Measurements from ENCODE around the gene HS6ST2. TPM values are rescaled to one million over a fixed set of nuclear protein-coding genes. Genes with fewer than 3 reads are reported as not detected.

HS6ST2 gene
- total and polyA plus RNA-seq, 4 experiments from 2014 or later, result not detected

DNA sequence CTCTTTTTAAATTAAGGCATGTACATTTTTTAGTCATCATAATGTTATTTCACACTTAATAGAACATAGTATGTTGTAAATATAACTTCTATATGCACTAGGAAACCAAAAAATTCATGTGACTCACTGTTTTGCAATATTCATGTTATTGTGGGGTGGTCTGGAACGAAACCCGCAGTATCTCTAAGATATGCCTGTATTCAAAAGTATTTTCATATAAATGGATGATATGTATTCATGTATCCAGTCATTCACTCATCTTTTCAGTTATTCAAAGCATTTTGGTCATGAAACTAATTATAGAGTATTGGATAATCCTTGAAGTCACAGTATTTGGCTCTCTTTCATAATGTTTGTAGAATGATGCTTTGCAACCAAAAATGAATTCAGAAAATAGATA is 168.1 kb downstream of the HS6ST2 start:
- no peaks in the 10 kb centered on the region for H3K36me3 Mint-ChIP-seq
- H3K9me3 Mint-ChIP-seq, result no peaks in the 10 kb centered on the region
- Histone ChIP-seq H3K27ac (ENCODE audit: low read depth, low read length) (no peak overlapping the region), H3K4me3 (ENCODE audit: low read length in 2 of 2) (no peak overlapping the region), H3K4me1 (ENCODE audit: insufficient read depth, low read length) (no peaks in the 10 kb centered on the region), H3K36me3 (ENCODE audit: insufficient read depth, low read length) (no peaks in the 10 kb centered on the region), H3K9me3 (ENCODE audit: control insufficient read depth in 1 of 2, low read length in 2 of 2) (no peaks in the 10 kb centered on the region), H3K27me3 (ENCODE audit: insufficient read depth, low read length) (no peaks in the 10 kb centered on the region)
- intact Hi-C loops (cut with micrococcal nuclease), result no loop called here
- H3K27ac Mint-ChIP-seq, result no peak overlapping the region
- no peaks in the 10 kb centered on the region for H3K4me1 Mint-ChIP-seq
- ChIA-PET POLR2A (ENCODE audit: partially characterized antibody) (no interaction called here), CTCF (ENCODE audit: partially characterized antibody) (no interaction called here)
- peaks cover 0 to 2% of the 10 kb centered on the region in 2 donors for H3K27me3 Mint-ChIP-seq
- no peak overlapping the region for H3K4me3 Mint-ChIP-seq
- no peak for DNase-seq

GRCh38 chrX:132786217-132786616 is 172.2 kb downstream of the HS6ST2 start:
- no peaks in the 10 kb centered on the region for H3K9me3 Mint-ChIP-seq
- ChIA-PET CTCF (ENCODE audit: partially characterized antibody) (no interaction called here), POLR2A (ENCODE audit: partially characterized antibody) (no interaction called here)
- no peaks in the 10 kb centered on the region for H3K27me3 ChIP-seq (ENCODE audit: insufficient read depth, low read length)
- intact Hi-C loops (cut with micrococcal nuclease), result no loop called here
- no peaks in the 10 kb centered on the region for H3K4me1 Mint-ChIP-seq
- no peaks in the 10 kb centered on the region for H3K4me1 ChIP-seq (ENCODE audit: insufficient read depth, low read length)
- H3K27ac ChIP-seq (ENCODE audit: low read depth, low read length), result no peak overlapping the region
- DNase-seq, result no peak
- H3K27ac Mint-ChIP-seq, result peak overlapping the region in 1 of 7 donors; percentile 83
- H3K36me3 Mint-ChIP-seq, result no peaks in the 10 kb centered on the region
- no peak overlapping the region for H3K4me3 Mint-ChIP-seq
- no peaks in the 10 kb centered on the region for H3K36me3 ChIP-seq (ENCODE audit: insufficient read depth, low read length)
- H3K4me3 ChIP-seq (ENCODE audit: low read length in 2 of 2), result no peak overlapping the region
- peaks cover 0 to 2% of the 10 kb centered on the region in 2 donors for H3K27me3 Mint-ChIP-seq
- no peaks in the 10 kb centered on the region for H3K9me3 ChIP-seq (ENCODE audit: control insufficient read depth in 1 of 2, low read length in 2 of 2)

- no peak overlapping the region for H3K4me3 Mint-ChIP-seq
- ChIA-PET CTCF (ENCODE audit: partially characterized antibody) (no interaction called here), POLR2A (ENCODE audit: partially characterized antibody) (no interaction called here)
- no peaks in the 10 kb centered on the region for H3K9me3 Mint-ChIP-seq
- Histone ChIP-seq H3K27ac (ENCODE audit: low read depth, low read length) (no peak overlapping the region), H3K4me3 (ENCODE audit: low read length in 2 of 2) (no peak overlapping the region), H3K27me3 (ENCODE audit: insufficient read depth, low read length) (no peaks in the 10 kb centered on the region), H3K36me3 (ENCODE audit: insufficient read depth, low read length) (no peaks in the 10 kb centered on the region), H3K4me1 (ENCODE audit: insufficient read depth, low read length) (no peaks in the 10 kb centered on the region), H3K9me3 (ENCODE audit: control insufficient read depth in 1 of 2, low read length in 2 of 2) (no peaks in the 10 kb centered on the region)
- no peaks in the 10 kb centered on the region for H3K27me3 Mint-ChIP-seq
- H3K27ac Mint-ChIP-seq, result no peak overlapping the region
- intact Hi-C loops (cut with micrococcal nuclease), result no loop called here
- no peaks in the 10 kb centered on the region for H3K36me3 Mint-ChIP-seq
- no peak for DNase-seq
- peaks cover 0 to 5% (median 2%) of the 10 kb centered on the region in 4 donors for H3K4me1 Mint-ChIP-seq
Measured at GRCh38 chrX:132778917-132779316, 179.5 kb downstream of the HS6ST2 start.

DNA sequence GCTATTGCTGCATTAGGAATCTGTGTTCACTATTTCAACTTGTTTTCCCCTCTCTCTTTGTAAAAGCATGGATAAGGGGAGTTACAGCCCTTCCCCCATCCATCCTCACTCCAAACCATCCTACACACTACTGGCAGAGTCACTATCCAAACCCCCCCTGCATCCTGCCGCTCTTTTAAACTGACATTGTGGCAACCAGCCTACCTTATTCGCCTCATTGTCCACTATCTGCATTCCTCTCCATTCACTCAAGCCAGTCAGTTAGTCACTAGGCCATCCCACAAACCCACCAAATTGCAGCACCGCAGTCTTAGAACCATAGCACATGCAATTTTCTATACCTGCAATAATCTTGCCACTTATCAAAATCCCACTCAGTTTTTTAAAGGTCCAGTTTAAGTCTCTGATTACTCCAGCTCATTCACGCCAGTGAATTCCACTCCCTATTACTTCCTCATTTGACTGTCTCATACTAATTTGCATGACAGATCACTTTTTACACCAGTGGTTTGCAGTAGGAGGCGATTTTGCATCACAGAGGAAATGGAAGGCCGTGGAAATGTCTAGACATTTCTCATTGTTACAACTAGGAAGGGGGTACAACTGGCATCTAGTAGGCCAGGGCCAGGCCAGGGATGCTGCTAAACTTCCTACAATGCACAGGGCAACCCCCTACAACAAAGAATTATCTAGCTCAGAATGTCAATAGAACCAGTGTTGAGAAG is 181.8 kb downstream of the HS6ST2 start:
- H3K4me3 Mint-ChIP-seq, result no peak overlapping the region
- no peaks in the 10 kb centered on the region for H3K36me3 ChIP-seq (ENCODE audit: insufficient read depth, low read length)
- no peak for DNase-seq
- H3K9me3 ChIP-seq (ENCODE audit: control insufficient read depth in 1 of 2, low read length in 2 of 2), result no peaks in the 10 kb centered on the region
- H3K27ac Mint-ChIP-seq, result no peak overlapping the region
- ChIA-PET CTCF (ENCODE audit: partially characterized antibody) (no interaction called here), POLR2A (ENCODE audit: partially characterized antibody) (no interaction called here)
- no peak overlapping the region for H3K4me3 ChIP-seq (ENCODE audit: low read length in 2 of 2)
- no peaks in the 10 kb centered on the region for H3K4me1 ChIP-seq (ENCODE audit: insufficient read depth, low read length)
- H3K4me1 Mint-ChIP-seq, result peaks cover 0 to 5% (median 2%) of the 10 kb centered on the region in 4 donors
- no peaks in the 10 kb centered on the region for H3K27me3 ChIP-seq (ENCODE audit: insufficient read depth, low read length)
- no peaks in the 10 kb centered on the region for H3K9me3 Mint-ChIP-seq
- H3K36me3 Mint-ChIP-seq, result no peaks in the 10 kb centered on the region
- H3K27ac ChIP-seq (ENCODE audit: low read depth, low read length), result no peak overlapping the region
- H3K27me3 Mint-ChIP-seq, result no peaks in the 10 kb centered on the region
- intact Hi-C loops (cut with micrococcal nuclease), result no loop called here

- ChIA-PET CTCF (ENCODE audit: partially characterized antibody) (no interaction called here), POLR2A (ENCODE audit: partially characterized antibody) (no interaction called here)
- H3K9me3 Mint-ChIP-seq, result no peaks in the 10 kb centered on the region
- no peaks in the 10 kb centered on the region for H3K9me3 ChIP-seq (ENCODE audit: control insufficient read depth in 1 of 2, low read length in 2 of 2)
- H3K4me1 Mint-ChIP-seq, result peaks cover 0 to 5% (median 2%) of the 10 kb centered on the region in 4 donors
- H3K27me3 Mint-ChIP-seq, result no peaks in the 10 kb centered on the region
- no peak overlapping the region for H3K4me3 Mint-ChIP-seq
- H3K27me3 ChIP-seq (ENCODE audit: insufficient read depth, low read length), result no peaks in the 10 kb centered on the region
- no peak overlapping the region for H3K27ac ChIP-seq (ENCODE audit: low read depth, low read length)
- H3K36me3 Mint-ChIP-seq, result no peaks in the 10 kb centered on the region
- H3K36me3 ChIP-seq (ENCODE audit: insufficient read depth, low read length), result no peaks in the 10 kb centered on the region
- no peak for DNase-seq
- no peak overlapping the region for H3K4me3 ChIP-seq (ENCODE audit: low read length in 2 of 2)
- no peak overlapping the region for H3K27ac Mint-ChIP-seq
- intact Hi-C loops (cut with micrococcal nuclease), result no loop called here
- H3K4me1 ChIP-seq (ENCODE audit: insufficient read depth, low read length), result no peaks in the 10 kb centered on the region
Measured at GRCh38 chrX:132775263-132775823, 183.1 kb downstream of the HS6ST2 start.

DNA sequence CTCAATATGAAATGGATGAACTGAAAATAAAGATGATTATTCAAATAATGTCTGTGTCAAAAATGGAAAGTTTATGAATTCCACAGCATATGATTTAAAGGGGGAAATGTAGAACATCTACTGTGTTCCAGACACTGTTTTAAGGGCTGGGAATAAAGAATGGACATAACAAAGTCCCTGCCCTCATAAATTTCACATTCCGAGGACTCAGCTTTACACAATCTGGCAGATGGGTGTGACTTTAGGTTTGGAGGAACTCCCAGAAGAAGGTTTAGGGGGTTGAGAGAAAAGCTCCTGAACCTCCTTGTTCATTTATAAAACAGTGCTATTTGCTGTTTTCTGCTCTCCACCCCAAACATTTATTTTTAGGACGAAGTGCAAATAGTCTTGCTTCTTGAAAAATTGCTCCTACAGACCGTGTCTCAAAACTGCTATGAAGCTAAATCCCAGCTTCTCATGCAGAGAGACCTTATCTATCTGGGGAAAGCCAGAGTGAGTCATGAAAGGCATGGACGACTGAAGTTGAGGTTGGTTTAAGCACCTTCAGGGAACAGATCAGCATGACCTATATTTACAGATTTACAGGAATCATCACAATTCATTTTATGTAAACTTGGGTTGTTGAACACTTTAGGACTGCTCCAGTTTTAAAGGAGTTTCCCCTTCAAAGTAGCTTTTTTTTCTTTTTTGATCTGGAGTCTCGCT is 184.3 kb downstream of the HS6ST2 start:
- Histone ChIP-seq H3K4me3 (ENCODE audit: low read length in 2 of 2) (no peak overlapping the region), H3K27me3 (ENCODE audit: insufficient read depth, low read length) (no peaks in the 10 kb centered on the region), H3K36me3 (ENCODE audit: insufficient read depth, low read length) (no peaks in the 10 kb centered on the region), H3K4me1 (ENCODE audit: insufficient read depth, low read length) (no peaks in the 10 kb centered on the region), H3K9me3 (ENCODE audit: control insufficient read depth in 1 of 2, low read length in 2 of 2) (no peaks in the 10 kb centered on the region), H3K27ac (ENCODE audit: low read depth, low read length) (no peak overlapping the region)
- intact Hi-C loops (cut with micrococcal nuclease), result no loop called here
- POLR2A ChIA-PET (ENCODE audit: partially characterized antibody), result no interaction called here
- H3K4me3 Mint-ChIP-seq, result no peak overlapping the region
- CTCF ChIA-PET (ENCODE audit: partially characterized antibody), result interaction anchor here (1.2 kb wide), 1 partner anchor 22 kb away, joined by 3 read pairs; no protein-coding TSS in a partner anchor
- DNase-seq, result no peak
- no peak overlapping the region for H3K27ac Mint-ChIP-seq
- peaks cover 0 to 5% (median 2%) of the 10 kb centered on the region in 4 donors for H3K4me1 Mint-ChIP-seq
- no peaks in the 10 kb centered on the region for H3K27me3 Mint-ChIP-seq
- H3K9me3 Mint-ChIP-seq, result no peaks in the 10 kb centered on the region
- H3K36me3 Mint-ChIP-seq, result no peaks in the 10 kb centered on the region

- Histone ChIP-seq H3K27ac (ENCODE audit: low read depth, low read length) (no peak overlapping the region), H3K36me3 (ENCODE audit: insufficient read depth, low read length) (no peaks in the 10 kb centered on the region), H3K9me3 (ENCODE audit: control insufficient read depth in 1 of 2, low read length in 2 of 2) (no peaks in the 10 kb centered on the region), H3K27me3 (ENCODE audit: insufficient read depth, low read length) (no peaks in the 10 kb centered on the region), H3K4me3 (ENCODE audit: low read length in 2 of 2) (no peak overlapping the region), H3K4me1 (ENCODE audit: insufficient read depth, low read length) (no peaks in the 10 kb centered on the region)
- Mint-ChIP-seq H3K36me3 (no peaks in the 10 kb centered on the region), H3K27ac (no peak overlapping the region), H3K4me1 (no peaks in the 10 kb centered on the region), H3K4me3 (no peak overlapping the region), H3K27me3 (no peaks in the 10 kb centered on the region), H3K9me3 (no peaks in the 10 kb centered on the region)
- ChIA-PET POLR2A (ENCODE audit: partially characterized antibody) (no interaction called here), CTCF (ENCODE audit: partially characterized antibody) (no interaction called here)
- no peak for DNase-seq
- intact Hi-C loops (cut with micrococcal nuclease), result no loop called here
Measured at GRCh38 chrX:132769609-132770008, 188.8 kb downstream of the HS6ST2 start.

All from CD4-positive, alpha-beta memory T cell (primary cell).